Testis (tissue), 3 donors: ENCODE data around the gene SLC6A19. TPM values are rescaled to one million over a fixed set of nuclear protein-coding genes. Genes with fewer than 3 reads are reported as not detected.

ENCODE experiments used
- DNase-seq: peaks from one replicate; pipeline ENCODE4 v3.0.0-alpha.2; 2019
- H3K27ac ChIP-seq, 2 donors: fragments of 200-600 bp; sonication (generic); one replicate each; pipeline ENCODE4 v1.5.1; 2019
- H3K27me3 ChIP-seq: fragments of 200-600 bp; sonication (generic); one replicate; pipeline ENCODE4 v1.5.1; 2019
- H3K36me3 ChIP-seq: fragments of 200-600 bp; sonication (generic); one replicate; pipeline ENCODE4 v1.5.1; 2017; ENCODE audit warnings: low read depth; ENCODE audit errors: missing control alignments
- H3K4me1 ChIP-seq: fragments of 200-600 bp; sonication (generic); one replicate; pipeline ENCODE4 v1.5.1; 2019
- H3K4me3 ChIP-seq, 2 donors: fragments of 200-600 bp; sonication (generic); one replicate each; pipeline ENCODE4 v1.5.1; 2017 to 2019
- H3K9me3 ChIP-seq: fragments of 200-600 bp; sonication (generic); one replicate; pipeline ENCODE4 v1.5.1; 2017
- CTCF ChIP-seq, 3 experiments: fragments of 450-650 bp in 2 of 3; fragments of 200-600 bp in 1 of 3; sonication (generic) in 1 of 3; IDR thresholded peaks; one replicate each; pipeline ENCODE4 v1.5.1; 2016 to 2019; ENCODE audit warnings: antibody characterized with exemption in 3 of 3, mild to moderate bottlenecking in 2 of 3, moderate library complexity in 1 of 3
- POLR2A ChIP-seq: fragments of 450-650 bp; IDR thresholded peaks from one replicate; pipeline ENCODE4 v1.6.1; 2017; ENCODE audit warnings: antibody characterized with exemption, mild to moderate bottlenecking, moderate library complexity
- WGBS, 2 donors: methylation state at CpG; one replicate each; pipeline ENCODE4 v1.1.5; 2018; 5-methylcytosine and 5-hydroxymethylcytosine counted together
- intact Hi-C: fragments of 100-400 bp; cut with DNase I; formaldehyde crosslinking; loops from one replicate; pipeline ENCODE4 v1.15.1; 2023; ENCODE audit warnings: low total_unique reads
- polyA plus RNA-seq: library from polyadenylated mRNA; stranded (reverse); fragments of 350-450 nt; fragmentation: Illumina TruSeq; extraction: RNeasy Lipid Tissue Mini Kit (QIAGEN cat#74804); gene quantifications from one replicate; pipeline ENCODE4 v1.2.3, GENCODE V29; 2014; ENCODE audit warnings: low read depth, low replicate concordance; ENCODE audit not compliant: insufficient read depth
- total RNA-seq, 2 donors: library from RNA; depleted of rRNA; stranded (reverse); fragments of >200 nt; gene quantifications; one replicate each; pipeline ENCODE4 v1.2.3, GENCODE V29; 2016

SLC6A19 gene
- total and polyA plus RNA-seq, 3 donors from 2014 or later = 0.16 to 0.68 (median 0.28) TPM

GRCh38 chr5:1199340-1199648, 2.1 kb upstream of the SLC6A19 start:
- H3K27ac ChIP-seq = no peak overlapping the region
- no peaks in the 10 kb centered on the region for H3K9me3 ChIP-seq
- H3K36me3 ChIP-seq = no peaks in the 10 kb centered on the region
- no peak overlapping the region for H3K4me3 ChIP-seq
- no peak for DNase-seq
- TF ChIP-seq CTCF (IDR thresholded peaks at IDR 0.05) = no peak
- no peak for TF ChIP-seq POLR2A
- H3K27me3 ChIP-seq = no peaks in the 10 kb centered on the region
- intact Hi-C loops = no loop called here
- H3K4me1 ChIP-seq = peaks cover 3% of the 10 kb centered on the region

- whole genome bisulfite sequencing, 2 donors = 51 to 56% methylated on average over 19 to 26 of the region's 26 CpGs
Observed at GRCh38 chr5:1199649-1200494, 1.5 kb upstream of the SLC6A19 start.

GRCh38 chr5:1200495-1201326, 684 bp upstream of the SLC6A19 start:
- Histone ChIP-seq H3K4me1 (peaks cover 9% of the 10 kb centered on the region), H3K27ac (no peak overlapping the region), H3K36me3 (no peaks in the 10 kb centered on the region), H3K4me3 (no peak overlapping the region), H3K27me3 (no peaks in the 10 kb centered on the region), H3K9me3 (no peaks in the 10 kb centered on the region)
- DNase-seq = no peak
- intact Hi-C loops = no loop called here
- TF ChIP-seq CTCF (IDR thresholded peaks at IDR 0.05) = no peak
- no peak for TF ChIP-seq POLR2A
- 81 to 82% methylated on average over 5 to 28 of the region's 28 CpGs for WGBS, 2 donors

More at GRCh38 chr5:1199649-1200494, 1.5 kb upstream of the SLC6A19 start:
- H3K36me3 ChIP-seq = no peaks in the 10 kb centered on the region
- no peak overlapping the region for H3K4me3 ChIP-seq
- no peak overlapping the region for H3K27ac ChIP-seq
- DNase-seq = no peak
- H3K27me3 ChIP-seq = no peaks in the 10 kb centered on the region
- intact Hi-C loops = no loop called here
- no peaks in the 10 kb centered on the region for H3K9me3 ChIP-seq
- H3K4me1 ChIP-seq = peaks cover 6% of the 10 kb centered on the region
- TF ChIP-seq CTCF (IDR thresholded peaks at IDR 0.05) (no peak), POLR2A (no peak)

- H3K4me3 ChIP-seq = no peak overlapping the region
- no peaks in the 10 kb centered on the region for H3K9me3 ChIP-seq
- TF ChIP-seq POLR2A = no peak
- no peak for TF ChIP-seq CTCF (IDR thresholded peaks at IDR 0.05)
- no peaks in the 10 kb centered on the region for H3K36me3 ChIP-seq
- no peak overlapping the region for H3K27ac ChIP-seq
- intact Hi-C loops = no loop called here
- WGBS, 2 donors = 85 to 93% methylated on average over 3 to 26 of the region's 26 CpGs
- H3K4me1 ChIP-seq = peaks cover 9% of the 10 kb centered on the region
- no peak for DNase-seq
- no peaks in the 10 kb centered on the region for H3K27me3 ChIP-seq
Observed at GRCh38 chr5:1202026-1202797, 817 bp downstream of the SLC6A19 start.
